Ishikawa (cell line): ENCODE results near the gene BABAM2.

ENCODE experiments used
- CEBPB ChIP-seq: IDR thresholded peaks from 2 replicates; pipeline ENCODE4 v1.6.1; 2012
- CREB1 ChIP-seq: IDR thresholded peaks from 2 replicates; pipeline ENCODE4 v1.6.1; 2012; ENCODE audit warnings: low read depth
- EGR1 ChIP-seq: IDR thresholded peaks from 2 replicates; pipeline ENCODE4 v1.6.1; 2012
- EP300 ChIP-seq: IDR thresholded peaks from 2 replicates; pipeline ENCODE4 v1.6.1; 2012; ENCODE audit warnings: borderline replicate concordance
- FOXM1 ChIP-seq: IDR thresholded peaks from 2 replicates; pipeline ENCODE4 v1.6.1; 2012; ENCODE audit warnings: low read depth, borderline replicate concordance
- MAX ChIP-seq: IDR thresholded peaks from 2 replicates; pipeline ENCODE4 v1.6.1; 2012
- NFIC ChIP-seq: IDR thresholded peaks from 2 replicates; pipeline ENCODE4 v1.6.1; 2012
- RAD21 ChIP-seq: IDR thresholded peaks from 2 replicates; pipeline ENCODE4 v1.6.1; 2012; ENCODE audit warnings: low read depth
- REST ChIP-seq: IDR thresholded peaks from 2 replicates; pipeline ENCODE4 v1.6.1; 2012; ENCODE audit warnings: low read depth, mild to moderate bottlenecking
- TAF1 ChIP-seq: IDR thresholded peaks from 2 replicates; pipeline ENCODE4 v1.6.1; 2012; ENCODE audit warnings: low read depth, mild to moderate bottlenecking
- TCF12 ChIP-seq: IDR thresholded peaks from 2 replicates; pipeline ENCODE4 v1.6.1; 2012; ENCODE audit warnings: low read depth
- TEAD4 ChIP-seq: IDR thresholded peaks from 2 replicates; pipeline ENCODE4 v1.6.1; 2012
- USF1 ChIP-seq: IDR thresholded peaks from 2 replicates; pipeline ENCODE4 v1.6.1; 2012
- YY1 ChIP-seq: IDR thresholded peaks from 2 replicates; pipeline ENCODE4 v1.6.1; 2012; ENCODE audit warnings: low read depth
- ZBTB7A ChIP-seq: IDR thresholded peaks from 2 replicates; pipeline ENCODE4 v1.6.1; 2012; ENCODE audit warnings: low read depth

BABAM2 gene

GRCh38 chr2:28329184-28329583 lies 438.7 kb downstream of the BABAM2 start:
- TF ChIP-seq FOXM1: no peak
- no peak for TF ChIP-seq TAF1
- no peak for TF ChIP-seq MAX
- TF ChIP-seq ZBTB7A: no peak
- no peak for TF ChIP-seq REST
- TF ChIP-seq CEBPB: no peak

GRCh38 chr2:28332696-28333095 lies 442.2 kb downstream of the BABAM2 start:
- TF ChIP-seq EGR1: no peak
- no peak for TF ChIP-seq USF1
- no peak for TF ChIP-seq CREB1
- TF ChIP-seq RAD21: no peak

DNA sequence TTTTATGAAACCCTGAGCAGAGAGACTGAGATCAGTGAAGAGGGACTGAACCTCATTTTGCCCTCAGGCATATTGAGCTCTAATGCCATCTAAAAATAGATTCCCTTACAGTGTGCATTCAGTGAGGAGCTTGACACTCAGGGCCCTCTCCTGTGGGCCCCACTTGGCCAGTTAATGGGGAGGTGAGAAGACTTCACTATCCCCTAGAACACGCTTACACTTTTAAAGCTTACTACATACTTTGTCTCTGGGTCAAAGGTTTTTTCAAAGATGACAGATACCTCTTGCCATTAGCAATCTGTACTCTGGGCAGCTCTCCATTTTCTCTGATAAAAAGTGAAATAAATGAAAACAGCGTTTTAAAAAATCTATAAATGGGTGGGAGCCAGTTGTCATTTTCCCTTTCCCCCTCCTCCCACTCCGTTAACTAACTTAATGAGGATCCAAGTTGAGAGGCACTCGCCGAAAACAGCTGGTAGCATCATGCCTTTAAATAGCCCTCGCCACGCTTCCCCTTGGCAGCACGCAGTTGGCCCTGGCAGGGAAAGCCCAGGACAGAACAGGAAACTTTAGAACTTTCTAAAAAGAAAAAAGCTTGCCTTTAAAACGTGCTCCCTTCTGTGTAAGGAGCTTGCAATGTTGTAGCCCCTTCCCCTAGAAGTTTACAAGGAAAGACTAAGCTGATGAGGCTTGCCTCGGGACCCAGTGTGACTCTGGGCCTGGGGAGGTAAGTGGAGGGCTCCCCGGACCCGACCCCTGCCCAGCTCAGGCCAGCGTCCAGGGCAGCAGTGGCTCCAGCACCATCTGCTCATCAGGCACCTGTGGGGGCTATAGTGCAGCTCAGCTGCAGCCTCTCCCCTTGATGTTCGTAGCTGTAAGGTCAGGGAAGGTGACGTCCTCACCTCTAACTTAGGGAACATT lies 443.3 kb downstream of the BABAM2 start:
- TF ChIP-seq CREB1: no peak
- no peak for TF ChIP-seq ZBTB7A
- TF ChIP-seq RAD21: no peak
- TF ChIP-seq REST: no peak
- no peak for TF ChIP-seq FOXM1
- TF ChIP-seq NFIC: no peak
- TF ChIP-seq MAX: no peak

- TF ChIP-seq TAF1 (no peak), EP300 (no peak), NFIC (no peak), USF1 (no peak), CEBPB (no peak), REST (no peak), ZBTB7A (no peak), EGR1 (no peak), TCF12 (no peak), RAD21 (no peak), MAX (no peak), CREB1 (no peak), TEAD4 (no peak), YY1 (no peak), FOXM1 (no peak)
Observed at GRCh38 chr2:28334527-28334894, 444.0 kb downstream of the BABAM2 start.

DNA sequence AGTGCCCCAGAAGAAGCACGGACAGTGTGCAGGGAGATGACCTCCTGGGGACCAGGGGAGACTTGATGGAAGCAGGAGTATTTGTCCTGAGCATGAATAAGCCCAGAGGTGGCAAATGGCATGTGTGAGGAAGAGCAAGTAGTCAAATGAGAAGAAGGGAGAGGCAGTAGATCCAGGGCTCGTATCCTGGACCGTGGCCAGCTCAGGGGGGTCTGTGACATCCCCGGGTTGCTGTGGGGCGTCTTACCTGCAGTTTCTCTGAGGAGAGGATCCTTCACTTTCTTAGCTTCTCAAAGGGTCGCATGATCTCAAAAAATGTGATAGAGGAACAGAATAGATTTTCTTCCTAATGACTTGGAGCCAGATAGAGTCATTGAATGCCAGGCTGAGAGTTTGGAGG lies 445.1 kb downstream of the BABAM2 start:
- TF ChIP-seq FOXM1: no peak
- TF ChIP-seq RAD21: no peak
- no peak for TF ChIP-seq TCF12
- TF ChIP-seq MAX: no peak
- no peak for TF ChIP-seq REST
- TF ChIP-seq ZBTB7A: no peak
- no peak for TF ChIP-seq NFIC
- no peak for TF ChIP-seq YY1
- no peak for TF ChIP-seq USF1
